KMS-11 (cell line): Measurements from ENCODE around the gene APOBEC4.
A peak's percentile ranks its signal among the peaks of the same experiment; 100 is the strongest.

Experiments
- H2AFZ ChIP-seq: fragments of 200-600 bp; sonication (generic); 2 replicates; pipeline ENCODE4 v1.6.1; 2016; ENCODE audit warnings: antibody characterized with exemption, mixed run types, low read depth
- H3K27ac ChIP-seq: fragments of 200-600 bp; sonication (generic); 2 replicates; pipeline ENCODE4 v1.6.1; 2016; ENCODE audit warnings: mild to moderate bottlenecking, mixed run types
- H3K27me3 ChIP-seq: fragments of 200-600 bp; sonication (generic); 2 replicates; pipeline ENCODE4 v1.6.1; 2017; ENCODE audit warnings: mild to moderate bottlenecking, low read depth, mixed run types, moderate library complexity; ENCODE audit not compliant: insufficient read depth
- H3K36me3 ChIP-seq: fragments of 200-600 bp; sonication (generic); 2 replicates; pipeline ENCODE4 v1.6.1; 2017; ENCODE audit warnings: mild to moderate bottlenecking, mixed run types; ENCODE audit not compliant: insufficient read depth
- H3K4me1 ChIP-seq: fragments of 200-600 bp; sonication (generic); 2 replicates; pipeline ENCODE4 v1.6.1; 2016; ENCODE audit warnings: mild to moderate bottlenecking, low read depth, mixed run types; ENCODE audit not compliant: poor library complexity, severe bottlenecking
- H3K4me2 ChIP-seq: fragments of 200-600 bp; sonication (generic); 2 replicates; pipeline ENCODE4 v1.7.0; 2016; ENCODE audit warnings: mild to moderate bottlenecking, mixed run types
- H3K4me3 ChIP-seq: fragments of 200-600 bp; sonication (generic); IDR thresholded peaks from 2 replicates; pipeline ENCODE4 v1.6.1; 2017; ENCODE audit warnings: low read depth, low read length, mixed read lengths; ENCODE audit not compliant: insufficient read depth
- H3K79me2 ChIP-seq: fragments of 200-600 bp; sonication (generic); 2 replicates; pipeline ENCODE4 v1.6.1; 2016; ENCODE audit warnings: low read depth, mixed run types; ENCODE audit not compliant: insufficient read depth
- H3K9ac ChIP-seq: fragments of 200-600 bp; sonication (generic); 2 replicates; pipeline ENCODE4 v1.6.1; 2016; ENCODE audit warnings: mild to moderate bottlenecking, mixed run types
- H4K20me1 ChIP-seq: fragments of 200-600 bp; sonication (generic); 2 replicates; pipeline ENCODE4 v1.6.1; 2016; ENCODE audit warnings: mild to moderate bottlenecking, mixed run types; ENCODE audit not compliant: insufficient read depth
- CTCF ChIP-seq: fragments of 200-600 bp; sonication (generic); conservative IDR thresholded peaks from 2 replicates; pipeline ENCODE4 v1.6.1; 2017; ENCODE audit warnings: low read depth, mild to moderate bottlenecking, antibody characterized with exemption, low read length, moderate library complexity, mixed read lengths

Gene APOBEC4

DNA sequence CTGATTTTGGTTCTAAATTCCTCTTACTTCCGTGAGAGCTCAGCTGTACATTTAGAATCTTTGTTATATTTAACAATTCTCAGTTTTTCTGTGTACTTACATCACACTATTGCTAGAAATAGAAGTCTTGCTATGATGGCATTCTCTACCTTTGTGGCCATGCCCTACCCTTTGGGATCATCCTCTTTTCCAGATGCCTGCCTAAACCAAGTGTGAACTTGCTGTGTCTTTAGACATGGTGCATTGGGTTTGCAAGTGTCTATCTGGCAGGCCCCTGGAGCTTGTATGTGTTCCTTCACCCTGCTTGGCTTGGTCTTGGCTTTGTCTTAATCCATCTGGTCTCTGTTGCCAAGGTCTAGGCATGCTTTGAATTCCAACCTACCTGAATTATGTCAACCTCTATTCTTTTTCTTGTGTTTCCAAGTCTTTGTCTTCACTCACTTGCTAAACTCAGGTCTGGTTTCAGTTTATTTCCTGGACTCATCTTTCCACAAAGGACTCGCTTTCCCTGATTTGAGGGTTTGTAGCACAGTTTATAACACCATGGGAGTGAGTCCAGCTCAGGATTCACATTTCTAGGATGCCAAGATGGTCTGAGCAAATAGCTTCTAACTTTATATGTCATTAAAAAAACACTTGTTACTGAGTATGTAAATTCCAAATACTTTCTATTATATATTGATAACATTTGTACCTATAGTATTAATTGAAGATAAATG, 20.6 kb upstream of the APOBEC4 start:
- Histone ChIP-seq H3K4me1 (no peaks in the 10 kb centered on the region), H3K27me3 (no peaks in the 10 kb centered on the region), H3K79me2 (no peaks in the 10 kb centered on the region), H3K36me3 (no peaks in the 10 kb centered on the region), H3K4me2 (no peak overlapping the region), H3K27ac (no peak overlapping the region), H2AFZ (no peak overlapping the region), H4K20me1 (no peaks in the 10 kb centered on the region), H3K9ac (no peak overlapping the region), H3K4me3 (no peak overlapping the region)
- TF ChIP-seq CTCF: no peak

DNA sequence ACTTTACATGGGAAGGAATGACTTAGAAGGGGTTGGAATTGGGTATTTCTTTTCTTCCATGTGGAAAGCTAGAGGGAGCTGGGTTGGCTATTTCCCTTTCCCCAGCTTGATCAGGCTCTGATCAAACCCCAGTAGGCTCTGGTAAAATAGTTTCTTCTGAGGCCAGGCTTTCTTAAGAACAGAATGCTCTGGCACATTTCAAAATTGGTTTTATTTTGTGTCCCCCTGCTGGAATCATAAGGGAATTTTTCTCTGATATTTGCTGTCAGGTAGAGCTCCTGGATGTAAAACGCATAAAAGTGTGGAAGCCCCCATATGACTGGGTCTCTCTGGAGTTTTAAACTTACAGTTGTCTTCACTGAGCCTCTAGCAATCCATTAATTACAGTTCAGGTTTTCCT, 17.1 kb upstream of the APOBEC4 start:
- Histone ChIP-seq H3K4me2 (no peak overlapping the region), H3K27ac (no peak overlapping the region), H3K4me3 (no peak overlapping the region), H3K9ac (no peak overlapping the region), H3K36me3 (no peaks in the 10 kb centered on the region), H4K20me1 (no peaks in the 10 kb centered on the region), H3K79me2 (no peaks in the 10 kb centered on the region), H2AFZ (no peak overlapping the region), H3K4me1 (no peaks in the 10 kb centered on the region), H3K27me3 (no peaks in the 10 kb centered on the region)
- TF ChIP-seq CTCF: peak; percentile 45; the same call in 1 of the 2 replicates

GRCh38 chr1:183656355-183656754, 3.2 kb upstream of the APOBEC4 start:
- Histone ChIP-seq H3K4me1 (peaks cover 53% of the 10 kb centered on the region), H3K27ac (no peak overlapping the region), H3K79me2 (no peaks in the 10 kb centered on the region), H3K4me3 (no peak overlapping the region), H2AFZ (0 out of 2 replicates have a peak overlapping the region, but pooled peaks have one; percentile 14), H4K20me1 (no peaks in the 10 kb centered on the region), H3K36me3 (no peaks in the 10 kb centered on the region), H3K9ac (no peak overlapping the region), H3K4me2 (no peak overlapping the region), H3K27me3 (no peaks in the 10 kb centered on the region)
- TF ChIP-seq CTCF: no peak

GRCh38 chr1:183655562-183656075, 2.5 kb upstream of the APOBEC4 start:
- peak; percentile 99 for TF ChIP-seq CTCF
- Histone ChIP-seq H3K27me3 (no peaks in the 10 kb centered on the region), H3K36me3 (no peaks in the 10 kb centered on the region), H3K27ac (no peak overlapping the region), H2AFZ (peak overlapping the region; percentile 34), H3K79me2 (no peaks in the 10 kb centered on the region), H3K4me1 (peaks cover 54% of the 10 kb centered on the region), H3K9ac (no peak overlapping the region), H3K4me2 (peak overlapping the region; percentile 10; the same call in 1 of the 2 replicates), H4K20me1 (no peaks in the 10 kb centered on the region), H3K4me3 (no peak overlapping the region)
